ENCODE results near the gene ANKH. TPM values are rescaled to one million over a fixed set of nuclear protein-coding genes. Genes with fewer than 3 reads are reported as not detected.

The ANKH gene
- total and polyA plus RNA-seq, 10 of the 15 experiments (the other 5 are each of a cell fraction or from before 2014, with no cell fraction given): 2.1 to 43.9 (median 14.4) TPM

DNA sequence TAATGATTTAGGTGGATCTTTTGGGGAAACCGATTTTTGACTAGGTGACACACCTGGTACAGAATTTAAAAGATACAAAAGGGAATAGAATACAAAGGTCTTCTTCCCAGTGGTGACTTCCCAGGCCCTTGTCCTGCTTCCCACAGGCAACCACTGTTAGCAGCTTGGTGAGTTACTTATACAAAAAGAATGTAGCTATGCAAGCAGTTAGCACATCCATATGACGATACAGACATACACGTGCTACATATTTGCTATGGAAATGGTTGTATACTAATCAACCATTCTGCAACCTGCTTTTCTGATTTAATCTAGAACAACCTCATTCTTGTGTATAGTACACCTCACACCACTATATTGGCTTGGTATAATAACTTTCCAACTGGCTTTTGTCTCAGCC, 156.1 kb downstream of the ANKH start:
- no peaks in the 10 kb centered on the region for H3K27me3 ChIP-seq (replicated peaks in 1 of 2; ENCODE audit: control insufficient read depth in 2 of 2, insufficient read depth in 2 of 2, low read length in 1 of 2)
- no peak for ATAC-seq
- CTCF ChIA-PET: no interaction called here
- RAD21 ChIA-PET (ENCODE audit: unreplicated experiment): no interaction called here
- no TSS peak for BruUV-seq (replicated peaks)
- H3K4me3 ChIP-seq: no peak overlapping the region
- H3K9me3 ChIP-seq (replicated peaks; ENCODE audit: control insufficient read depth, insufficient read depth, low read length): no peaks in the 10 kb centered on the region
- no peak overlapping the region for H3K27ac ChIP-seq (ENCODE audit: control insufficient read depth, insufficient read depth)
- no peak for DNase-seq (ENCODE audit: low read depth, low spot score)
- no peak overlapping the region for H3K4me2 ChIP-seq (ENCODE audit: control insufficient read depth, insufficient read depth)
- H3K4me1 ChIP-seq (ENCODE audit: control insufficient read depth, insufficient read depth, low read length): no peaks in the 10 kb centered on the region
- POLR2A ChIA-PET: no interaction called here
- H3K36me3 ChIP-seq (ENCODE audit: control insufficient read depth in 2 of 2, insufficient read depth in 2 of 2, low read length in 1 of 2): peaks cover under 1 to 23% of the 10 kb centered on the region in 2 experiments; a peak in 3 of 4 replicates
- H2AFZ ChIP-seq (ENCODE audit: control insufficient read depth, low read depth, low read length): no peak overlapping the region
- in situ Hi-C loops (cut with MboI) (loop anchor here (25.0 kb wide), 1 partner anchor 1747 kb away; the partner anchor contains the start of gene ZNF622), intact Hi-C loops (cut with micrococcal nuclease; ENCODE audit: unreplicated experiment) (no loop called here)
- WGBS (ENCODE audit: insufficient coverage, insufficient replicate concordance, low lambda C conversion rate, missing lambda C conversion rate): 89% methylated on average over 3 of the region's 3 CpGs
- FAIRE-seq: no peak
- no peaks in the 10 kb centered on the region for H3K79me2 ChIP-seq (ENCODE audit: control insufficient read depth, insufficient read depth, low read length)
- no peaks in the 10 kb centered on the region for H4K20me1 ChIP-seq (ENCODE audit: control insufficient read depth, insufficient read depth)
- TF ChIP-seq MTA3 (IDR thresholded peaks at IDR 0.05; ENCODE audit: borderline replicate concordance, low read length): no peak
- TF ChIP-seq SREBF1 (IDR thresholded peaks at IDR 0.05; ENCODE audit: low read length): no peak
- TF ChIP-seq, protein P1, sequence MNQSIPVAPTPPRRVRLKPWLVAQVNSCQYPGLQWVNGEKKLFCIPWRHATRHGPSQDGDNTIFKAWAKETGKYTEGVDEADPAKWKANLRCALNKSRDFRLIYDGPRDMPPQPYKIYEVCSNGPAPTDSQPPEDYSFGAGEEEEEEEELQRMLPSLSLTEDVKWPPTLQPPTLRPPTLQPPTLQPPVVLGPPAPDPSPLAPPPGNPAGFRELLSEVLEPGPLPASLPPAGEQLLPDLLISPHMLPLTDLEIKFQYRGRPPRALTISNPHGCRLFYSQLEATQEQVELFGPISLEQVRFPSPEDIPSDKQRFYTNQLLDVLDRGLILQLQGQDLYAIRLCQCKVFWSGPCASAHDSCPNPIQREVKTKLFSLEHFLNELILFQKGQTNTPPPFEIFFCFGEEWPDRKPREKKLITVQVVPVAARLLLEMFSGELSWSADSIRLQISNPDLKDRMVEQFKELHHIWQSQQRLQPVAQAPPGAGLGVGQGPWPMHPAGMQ (IDR thresholded peaks at IDR 0.05; ENCODE audit: borderline replicate concordance): no peak
- SMC1A ChIA-PET (ENCODE audit: uncharacterized antibody, unreplicated experiment): interaction anchor here (1.3 kb wide), 1 partner anchor 59 kb away, joined by 3 read pairs; no protein-coding TSS in a partner anchor
- no peak overlapping the region for H3K9ac ChIP-seq (ENCODE audit: control insufficient read depth, insufficient read depth, low read length)

GRCh38 chr5:14714706-14715105, 156.9 kb downstream of the ANKH start:
- Histone ChIP-seq H3K4me2 (ENCODE audit: control insufficient read depth, insufficient read depth) (no peak overlapping the region), H3K9ac (ENCODE audit: control insufficient read depth, insufficient read depth, low read length) (no peak overlapping the region), H3K27ac (ENCODE audit: control insufficient read depth, insufficient read depth) (no peak overlapping the region), H3K27me3 (replicated peaks in 1 of 2; ENCODE audit: control insufficient read depth in 2 of 2, insufficient read depth in 2 of 2, low read length in 1 of 2) (no peaks in the 10 kb centered on the region), H2AFZ (ENCODE audit: control insufficient read depth, low read depth, low read length) (no peak overlapping the region), H3K9me3 (replicated peaks; ENCODE audit: control insufficient read depth, insufficient read depth, low read length) (no peaks in the 10 kb centered on the region), H3K4me1 (ENCODE audit: control insufficient read depth, insufficient read depth, low read length) (no peaks in the 10 kb centered on the region), H3K79me2 (ENCODE audit: control insufficient read depth, insufficient read depth, low read length) (no peaks in the 10 kb centered on the region), H4K20me1 (ENCODE audit: control insufficient read depth, insufficient read depth) (no peaks in the 10 kb centered on the region), H3K4me3 (no peak overlapping the region), H3K36me3 (ENCODE audit: control insufficient read depth in 2 of 2, insufficient read depth in 2 of 2, low read length in 1 of 2) (peaks cover 7 to 23% of the 10 kb centered on the region in 2 experiments; a peak in 3 of 4 replicates)
- DNase-seq (ENCODE audit: low read depth, low spot score): no peak
- 97% methylated on average over 6 of the region's 6 CpGs for WGBS (ENCODE audit: insufficient coverage, insufficient replicate concordance, low lambda C conversion rate, missing lambda C conversion rate)
- ATAC-seq: no peak; the same call in 2 of the 3 replicates
- CTCF ChIA-PET: no interaction called here
- FAIRE-seq: no peak
- in situ Hi-C loops (cut with MboI): loop anchor here (25.0 kb wide), 1 partner anchor 1748 kb away; the partner anchor contains the start of gene ZNF622
- BruUV-seq (replicated peaks): no TSS peak
- RAD21 ChIA-PET (ENCODE audit: unreplicated experiment): no interaction called here
- POLR2A ChIA-PET: no interaction called here
- intact Hi-C loops (cut with micrococcal nuclease; ENCODE audit: unreplicated experiment): no loop called here
- SMC1A ChIA-PET (ENCODE audit: uncharacterized antibody, unreplicated experiment): no interaction called here
- TF ChIP-seq SUPT20H (IDR thresholded peaks at IDR 0.05; ENCODE audit: borderline replicate concordance, control insufficient read depth, low read depth, low read length) (no peak), RELA (IDR thresholded peaks at IDR 0.05; ENCODE audit: borderline replicate concordance, partially characterized antibody) (no peak), KDM1A (IDR thresholded peaks at IDR 0.05; ENCODE audit: borderline replicate concordance) (no peak), MYC (IDR thresholded peaks at IDR 0.05; ENCODE audit: insufficient read depth, insufficient read length, insufficient replicate concordance, low read length, severe bottlenecking) (no peak), PAX5 (IDR thresholded peaks at IDR 0.05; ENCODE audit: borderline replicate concordance, low read depth, low read length) (no peak), HCFC1 (IDR thresholded peaks at IDR 0.05; ENCODE audit: low read length) (no peak), SREBF1 (IDR thresholded peaks at IDR 0.05; ENCODE audit: low read length) (no peak), RAD51 (IDR thresholded peaks at IDR 0.05) (no peak), ZZZ3 (IDR thresholded peaks at IDR 0.05; ENCODE audit: control insufficient read depth, insufficient read length, low read depth) (no peak), NR2C1 (IDR thresholded peaks at IDR 0.05) (no peak)
- TF ChIP-seq, protein P2, sequence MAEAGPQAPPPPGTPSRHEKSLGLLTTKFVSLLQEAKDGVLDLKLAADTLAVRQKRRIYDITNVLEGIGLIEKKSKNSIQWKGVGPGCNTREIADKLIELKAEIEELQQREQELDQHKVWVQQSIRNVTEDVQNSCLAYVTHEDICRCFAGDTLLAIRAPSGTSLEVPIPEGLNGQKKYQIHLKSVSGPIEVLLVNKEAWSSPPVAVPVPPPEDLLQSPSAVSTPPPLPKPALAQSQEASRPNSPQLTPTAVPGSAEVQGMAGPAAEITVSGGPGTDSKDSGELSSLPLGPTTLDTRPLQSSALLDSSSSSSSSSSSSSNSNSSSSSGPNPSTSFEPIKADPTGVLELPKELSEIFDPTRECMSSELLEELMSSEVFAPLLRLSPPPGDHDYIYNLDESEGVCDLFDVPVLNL (IDR thresholded peaks at IDR 0.05; ENCODE audit: low read depth, low read length): no peak
- TF ChIP-seq, protein P3, sequence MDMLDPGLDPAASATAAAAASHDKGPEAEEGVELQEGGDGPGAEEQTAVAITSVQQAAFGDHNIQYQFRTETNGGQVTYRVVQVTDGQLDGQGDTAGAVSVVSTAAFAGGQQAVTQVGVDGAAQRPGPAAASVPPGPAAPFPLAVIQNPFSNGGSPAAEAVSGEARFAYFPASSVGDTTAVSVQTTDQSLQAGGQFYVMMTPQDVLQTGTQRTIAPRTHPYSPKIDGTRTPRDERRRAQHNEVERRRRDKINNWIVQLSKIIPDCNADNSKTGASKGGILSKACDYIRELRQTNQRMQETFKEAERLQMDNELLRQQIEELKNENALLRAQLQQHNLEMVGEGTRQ (IDR thresholded peaks at IDR 0.05; ENCODE audit: borderline replicate concordance, low read depth, low read length): no peak

All from GM12878 (cell line).